ENCODE data around the gene CDC14B.
"Not testable (repeated sequence)": the region's sequence is repeated elsewhere in the genome, so short reads cannot be mapped to it uniquely, and the experiment has no call there.

The CDC14B gene

DNA sequence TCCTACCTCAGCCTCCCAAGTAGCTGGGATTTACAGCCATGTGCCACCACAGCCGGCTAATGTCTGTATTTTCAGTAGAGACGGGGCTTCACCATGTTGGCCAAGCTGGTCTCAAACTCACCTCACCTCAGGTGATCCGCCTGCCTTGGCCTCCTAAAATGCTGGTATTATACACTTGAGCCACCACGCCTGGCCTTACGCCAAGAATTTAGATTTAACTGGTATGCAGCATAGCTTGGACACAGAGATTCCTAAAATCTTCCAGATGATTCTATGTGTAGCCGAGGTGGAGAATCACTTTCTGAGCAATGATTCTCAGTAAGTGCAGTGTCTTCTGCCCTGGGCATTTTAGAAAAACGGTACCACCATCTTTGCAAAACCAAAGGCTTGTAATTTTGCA lies 95.6 kb downstream of the CDC14B start:
- no peak for DNase-seq

GRCh38 chr9:96523374-96523773 lies 96.3 kb downstream of the CDC14B start:
- DNase-seq: no peak

DNA sequence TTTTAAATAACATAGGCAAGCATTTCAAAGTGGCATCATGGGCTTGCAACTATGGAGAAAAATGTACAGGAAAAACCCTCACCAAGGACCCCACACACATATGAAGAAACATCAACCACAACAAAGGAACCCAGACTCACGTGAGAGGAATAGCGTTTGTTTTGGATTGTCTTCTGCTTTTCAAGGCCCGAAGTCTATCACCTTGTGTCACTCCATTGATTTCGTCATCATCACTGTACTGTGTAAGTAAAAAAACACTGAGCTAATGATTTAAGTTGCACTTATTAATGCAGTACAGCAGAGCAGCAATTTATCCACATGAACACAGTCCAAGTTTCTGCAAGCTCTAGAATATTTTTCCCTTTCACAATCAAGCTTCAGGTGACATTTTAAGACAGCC lies 97.3 kb downstream of the CDC14B start:
- no peak for DNase-seq

DNA sequence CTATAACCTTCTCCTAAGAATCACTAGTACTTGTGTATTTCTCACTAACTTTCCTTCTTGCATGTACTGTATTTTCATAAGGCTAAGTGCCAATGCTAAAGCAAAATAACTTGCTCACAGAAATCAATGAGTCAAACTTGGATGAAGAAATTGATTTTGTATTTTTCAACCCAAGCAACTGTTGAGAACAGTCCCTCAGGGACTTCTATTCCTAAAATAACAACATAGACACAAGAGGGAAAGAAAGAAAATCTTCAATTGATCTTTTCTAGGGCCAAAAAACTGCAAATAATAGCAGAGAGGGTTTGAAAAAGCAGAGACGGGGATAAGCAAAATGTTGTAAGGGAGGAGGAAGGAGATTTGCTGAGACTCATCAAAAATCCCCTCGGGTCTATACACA lies 99.9 kb downstream of the CDC14B start:
- DNase-seq: no peak

DNA sequence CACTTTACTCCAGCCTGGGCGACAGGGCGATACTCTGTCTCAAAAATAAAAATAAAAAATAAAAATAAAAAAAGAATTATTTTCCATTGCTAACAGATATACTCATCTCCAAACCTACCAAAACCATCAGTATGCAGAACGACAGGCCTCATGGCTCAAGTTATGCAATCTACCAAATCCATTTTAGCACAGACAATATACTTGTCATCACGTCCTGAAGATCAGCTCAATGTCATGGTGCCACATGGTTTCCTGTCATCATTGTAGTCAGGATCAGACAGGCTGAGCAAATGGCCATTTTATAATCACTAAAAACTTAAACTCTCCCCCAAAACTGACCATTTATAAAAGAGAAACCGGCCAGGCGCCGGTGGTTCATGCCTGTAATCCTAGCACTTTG lies 100.5 kb downstream of the CDC14B start:
- no peak for DNase-seq

DNA sequence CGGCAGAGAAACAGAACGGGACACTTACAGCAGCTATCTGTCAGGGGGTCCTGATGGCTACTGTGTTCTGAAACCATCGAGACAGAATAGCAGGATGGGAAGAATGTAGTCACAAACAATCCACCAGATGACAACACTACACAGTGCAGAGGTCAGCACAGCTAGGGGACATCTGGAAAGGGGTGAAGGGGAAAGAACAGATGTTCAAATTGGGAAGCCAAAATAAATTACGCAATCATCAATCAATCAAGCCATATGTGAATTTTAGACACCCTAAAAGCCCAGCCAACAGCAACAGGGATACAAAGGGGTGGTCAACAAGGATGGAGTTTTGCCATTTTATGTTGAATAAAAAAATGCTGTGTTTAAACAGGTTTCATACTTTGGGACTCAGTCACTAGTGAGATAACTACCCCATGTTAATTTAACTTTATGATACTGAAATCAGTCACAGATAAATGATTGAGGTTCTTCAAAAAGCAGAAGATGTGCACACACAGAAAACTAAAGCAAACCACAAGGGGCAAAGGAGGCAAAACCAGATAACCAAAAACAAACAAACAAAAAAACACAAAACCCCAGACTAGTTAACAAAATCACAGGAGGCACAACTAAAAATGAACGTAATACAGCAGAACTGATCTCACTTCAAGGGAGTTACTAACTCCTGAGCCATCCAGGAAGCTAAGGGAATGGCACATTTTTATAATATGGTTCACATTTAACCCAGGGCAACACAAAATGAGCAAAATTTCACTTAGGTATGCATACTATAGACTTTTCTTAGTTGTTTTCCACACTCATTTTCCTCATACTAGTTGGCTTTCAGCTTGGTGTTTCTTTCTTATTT lies 103.8 kb downstream of the CDC14B start:
- DNase-seq: no peak

DNA sequence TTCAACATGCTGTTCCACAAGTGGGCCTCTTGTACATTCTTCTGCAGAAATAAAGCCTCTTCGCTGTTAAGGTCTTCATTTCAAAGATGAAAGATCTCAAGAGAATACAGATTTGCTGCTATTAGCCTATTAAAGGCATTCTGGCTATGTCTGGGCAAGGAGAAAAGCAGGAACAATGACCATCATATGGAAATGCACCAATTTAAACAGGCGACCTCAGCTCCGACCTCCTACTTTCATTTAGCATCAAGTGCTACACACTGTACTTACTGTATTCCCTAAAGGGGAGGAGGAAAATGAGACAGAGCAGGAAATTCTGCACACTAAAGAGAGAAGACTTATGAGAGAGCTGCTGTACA lies 104.9 kb downstream of the CDC14B start:
- DNase-seq: no peak

DNA sequence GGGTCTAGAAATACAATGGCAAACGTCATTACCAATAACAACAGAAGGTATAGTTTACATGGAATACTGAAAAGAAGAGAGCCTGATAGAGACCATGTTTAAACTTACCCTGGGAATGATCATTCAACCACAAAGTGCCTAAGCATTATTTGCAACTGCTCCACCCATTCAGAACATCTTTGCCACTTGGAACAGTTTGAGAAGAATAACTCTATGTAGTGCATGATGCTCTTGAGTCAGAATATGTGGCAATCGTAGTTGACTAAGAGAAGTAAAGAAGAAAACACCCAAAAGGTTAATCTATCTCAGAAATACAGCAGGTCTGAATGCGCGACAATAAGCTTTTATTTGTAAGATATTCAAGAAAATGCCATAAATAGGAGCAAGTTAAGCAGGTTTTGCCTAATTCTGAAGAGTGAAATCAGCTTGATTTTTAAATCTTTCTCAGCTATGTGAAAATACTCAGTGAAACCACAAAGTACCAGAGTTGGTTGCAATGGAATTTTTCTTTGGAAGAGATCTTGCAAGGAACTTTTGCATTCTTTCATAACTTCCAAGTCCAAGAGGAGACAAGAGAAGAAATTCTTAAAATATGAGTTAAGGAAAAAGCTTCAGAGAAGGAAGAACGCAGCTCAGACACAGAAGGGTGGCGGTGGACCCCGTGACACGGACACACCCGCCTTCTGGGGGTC lies 105.4 kb downstream of the CDC14B start:
- DNase-seq: no peak

DNA sequence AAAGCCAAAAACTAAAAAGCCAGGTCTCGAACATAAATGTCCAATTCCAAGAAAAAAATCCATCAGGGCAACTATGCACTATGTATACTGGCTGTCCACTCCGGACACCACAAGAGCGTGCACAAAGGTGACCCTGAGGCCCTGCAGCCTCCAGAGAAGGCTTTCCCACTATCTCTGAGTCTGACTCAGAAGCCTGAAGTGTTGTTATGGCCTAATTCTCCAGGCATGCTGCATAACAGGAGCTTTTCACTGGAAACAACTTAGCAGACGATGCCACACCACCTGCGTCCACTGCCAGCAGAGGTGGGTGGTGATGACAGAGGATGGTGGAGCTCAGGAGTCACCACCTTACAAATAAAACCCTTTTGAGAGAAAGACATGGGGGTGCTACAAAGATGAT lies 106.0 kb downstream of the CDC14B start:
- DNase-seq: no peak

- no peak for DNase-seq
Observed at GRCh38 chr9:96512240-96512639, 107.4 kb downstream of the CDC14B start.

- DNase-seq: no peak
Observed at GRCh38 chr9:96510258-96510657, 109.4 kb downstream of the CDC14B start.

- DNase-seq: no peak
Observed at GRCh38 chr9:96509848-96510247, 109.8 kb downstream of the CDC14B start.

- no peak for DNase-seq
Observed at GRCh38 chr9:96509026-96509425, 110.6 kb downstream of the CDC14B start.

- DNase-seq: no peak
Observed at GRCh38 chr9:96508227-96508940, 111.3 kb downstream of the CDC14B start.

DNA sequence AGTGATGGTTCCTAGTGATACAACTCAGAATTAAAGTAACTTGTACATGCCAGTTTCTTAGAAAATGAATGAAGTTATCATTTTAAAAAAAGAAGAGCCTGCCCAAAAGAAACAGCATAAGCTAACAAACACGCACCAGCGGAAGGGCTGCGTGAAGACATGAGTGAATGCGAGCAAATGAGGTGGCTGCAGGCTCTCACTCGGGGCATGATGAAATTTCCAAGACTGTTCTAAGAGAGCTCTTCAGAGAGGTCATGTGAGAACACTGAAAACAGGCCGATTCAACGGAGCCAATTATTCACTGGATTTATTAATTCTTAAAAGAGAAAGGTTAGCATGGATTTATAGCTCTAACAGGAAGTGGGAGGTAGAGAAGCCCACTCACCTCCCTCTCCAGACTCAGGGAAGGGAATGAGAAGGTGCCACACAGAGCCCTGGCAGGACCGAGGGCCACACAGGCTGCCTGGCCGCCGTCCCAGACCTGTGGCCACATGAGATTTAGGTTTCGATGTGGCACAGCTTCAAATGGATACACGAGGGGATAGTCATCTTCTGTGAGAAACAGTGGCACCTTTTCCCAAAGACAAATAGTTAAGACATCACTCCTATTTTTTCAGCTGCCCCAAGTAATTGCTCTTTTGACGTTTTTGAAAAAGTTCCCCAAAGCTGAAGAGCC lies 114.2 kb downstream of the CDC14B start:
- DNase-seq: no peak

DNA sequence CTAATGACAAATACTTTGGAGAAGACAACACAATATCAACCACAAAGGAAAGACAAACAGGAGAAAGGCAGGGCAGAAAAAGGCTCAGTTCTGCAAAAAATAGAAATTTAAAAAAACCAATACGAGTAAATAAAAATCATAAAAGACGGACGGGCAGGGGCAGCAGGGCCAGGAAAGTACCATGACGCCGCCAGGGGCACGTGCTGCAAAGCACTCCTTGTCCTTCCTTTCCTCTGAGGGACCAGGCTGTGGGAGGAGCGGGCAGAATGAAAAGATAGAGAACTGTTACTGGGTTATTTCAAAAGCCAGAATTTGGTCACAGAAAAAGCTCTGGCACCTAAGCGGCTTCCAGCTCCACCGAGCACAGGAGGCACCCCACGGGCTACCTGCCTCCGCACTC lies 115.7 kb downstream of the CDC14B start:
- no peak for DNase-seq

- not testable (repeated sequence) for DNase-seq
Observed at GRCh38 chr9:96503374-96503748, 116.3 kb downstream of the CDC14B start.

DNA sequence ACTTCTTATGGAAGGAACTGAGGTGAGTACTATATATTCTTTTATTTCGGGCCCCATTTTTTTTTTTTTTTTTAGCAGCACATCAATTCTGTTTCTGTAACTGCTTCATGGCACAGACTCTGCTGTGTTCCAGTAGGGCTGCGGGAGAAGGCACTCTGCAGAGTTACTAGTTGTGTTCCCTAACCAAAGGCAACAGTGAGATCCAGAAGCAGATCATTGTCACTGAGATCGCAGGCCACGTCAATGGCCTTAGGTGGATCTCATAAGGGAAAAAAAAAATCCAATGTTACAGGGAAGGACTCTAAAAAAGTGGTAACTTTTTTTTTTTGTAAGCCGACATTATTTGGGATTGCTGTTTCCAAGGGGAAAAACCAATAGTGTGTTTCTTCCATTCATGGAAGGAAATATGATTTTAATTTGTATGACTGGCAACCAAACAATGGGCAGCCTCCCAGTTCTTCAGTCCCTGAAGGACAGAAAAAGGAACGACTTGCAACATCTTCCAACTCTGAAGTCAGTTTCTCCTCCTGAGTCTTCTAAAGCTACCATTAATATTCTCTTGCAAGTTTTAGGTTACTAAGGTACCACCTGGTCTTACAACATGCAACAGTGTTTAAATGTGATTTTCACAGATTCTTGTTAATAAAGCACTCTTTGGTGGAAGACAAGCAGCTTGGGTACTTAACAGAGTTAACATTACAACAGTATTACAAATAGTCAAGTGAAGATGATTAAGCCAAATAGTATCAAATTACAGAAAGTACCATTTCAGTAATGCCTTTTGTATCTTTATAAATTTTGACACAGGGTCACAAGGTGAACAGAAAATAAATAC lies 116.9 kb downstream of the CDC14B start:
- DNase-seq: no peak

DNA sequence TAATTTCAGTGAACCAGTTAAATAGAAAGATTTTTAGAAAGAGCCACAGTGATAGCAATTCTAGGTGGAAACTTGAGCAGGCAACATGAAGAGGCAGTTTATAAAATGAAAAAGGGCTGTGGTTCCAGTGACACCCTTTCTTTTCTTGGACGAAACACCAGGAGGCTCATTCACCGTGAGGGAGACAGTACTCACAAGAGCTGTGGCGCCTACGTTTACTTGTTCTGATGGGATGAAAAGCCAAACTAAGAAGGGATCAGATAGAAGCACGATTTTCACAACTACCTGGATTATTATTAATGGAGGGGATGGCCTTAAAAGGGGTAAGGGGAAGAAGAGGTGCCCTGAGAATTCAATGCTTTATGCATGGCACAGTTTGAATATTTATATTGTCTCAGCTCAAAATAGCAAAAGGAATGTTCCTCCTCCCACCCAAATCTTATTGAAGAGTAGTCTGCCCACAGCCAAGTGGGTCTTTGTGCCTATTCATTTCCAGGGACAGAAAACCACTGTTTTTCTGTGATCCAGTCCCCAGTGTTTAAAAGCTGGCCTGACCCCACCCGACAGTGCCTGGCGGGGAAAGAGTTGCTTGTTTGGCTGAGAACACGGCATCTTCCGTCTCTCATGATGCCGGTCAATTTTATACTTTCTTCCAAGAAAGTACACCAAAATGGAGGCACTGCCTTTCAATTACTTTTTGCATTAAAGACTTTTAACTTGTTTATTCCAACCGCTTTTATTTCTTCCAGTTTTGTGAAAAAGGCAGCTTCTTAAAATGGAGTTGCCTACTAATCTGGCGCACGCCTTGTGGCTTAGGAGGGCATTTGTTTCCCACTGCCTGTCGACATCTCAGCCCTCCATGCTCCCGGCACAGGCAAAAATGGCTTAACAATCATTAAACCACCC lies 117.8 kb downstream of the CDC14B start:
- no peak for DNase-seq

- no peak for DNase-seq
Observed at GRCh38 chr9:96500696-96501632, 118.7 kb downstream of the CDC14B start.
